Upper lobe of left lung (tissue), 6 donors: ENCODE data around the gene E2F4. TPM values are rescaled to one million over a fixed set of nuclear protein-coding genes. Genes with fewer than 3 reads are reported as not detected.

Experiments
- ATAC-seq, 2 donors: fragments of 200-7000 bp; cut with Tn5 transposase; one replicate each; pipeline ENCODE4 v1.9.1; 2022; ENCODE audit warnings: mild to moderate bottlenecking in 2 of 2, moderate library complexity in 2 of 2; ENCODE audit not compliant: low FRiP score in 2 of 2
- DNase-seq, 2 donors: peaks; one replicate each; pipeline ENCODE4 v3.0.0-alpha.2; 2019 to 2020
- H3K27ac ChIP-seq, 4 donors: fragments of 200-600 bp; sonication (generic); one replicate each; pipeline ENCODE4 v1.5.1; 2016 to 2019
- H3K27me3 ChIP-seq, 4 donors: fragments of 200-600 bp; sonication (generic); one replicate each; pipeline ENCODE4 v1.5.1; 2017 to 2019
- H3K36me3 ChIP-seq, 4 donors: fragments of 200-600 bp; sonication (generic); one replicate each; pipeline ENCODE4 v1.5.1; 2016 to 2019
- H3K4me1 ChIP-seq, 4 donors: fragments of 200-600 bp; sonication (generic); one replicate each; pipeline ENCODE4 v1.5.1; 2018 to 2019
- H3K4me3 ChIP-seq, 4 donors: fragments of 200-600 bp; sonication (generic); one replicate each; pipeline ENCODE4 v1.5.1; 2017 to 2019; ENCODE audit warnings: mild to moderate bottlenecking in 2 of 4, moderate library complexity in 1 of 4
- H3K9me3 ChIP-seq, 4 donors: fragments of 200-600 bp; sonication (generic); one replicate each; pipeline ENCODE4 v1.5.1; 2018 to 2019
- CTCF ChIP-seq, 6 experiments: fragments of 450-650 bp in 4 of 6; fragments of 200-600 bp in 2 of 6; sonication (generic) in 2 of 6; IDR thresholded peaks; one replicate each; pipeline ENCODE4 v1.5.1; 2016 to 2019; ENCODE audit warnings: antibody characterized with exemption in 6 of 6
- EP300 ChIP-seq, 4 donors: sonication (generic); formaldehyde crosslinking; IDR thresholded peaks; one replicate each; pipeline ENCODE4 v1.5.1; 2017; ENCODE audit warnings: antibody characterized with exemption in 4 of 4, control low read depth in 2 of 4
- POLR2A ChIP-seq, 4 donors: fragments of 450-650 bp; IDR thresholded peaks; one replicate each; pipeline ENCODE4 v1.5.1; 2016 to 2017; ENCODE audit warnings: antibody characterized with exemption in 4 of 4, mild to moderate bottlenecking in 2 of 4
- POLR2AphosphoS5 ChIP-seq, 2 donors: sonication (generic); formaldehyde crosslinking; IDR thresholded peaks; one replicate each; pipeline ENCODE4 v1.5.1; 2017; ENCODE audit warnings: antibody characterized with exemption in 2 of 2
- WGBS, 2 donors: methylation state at CpG; one replicate each; pipeline ENCODE4 v1.1.5; 2017 to 2018; 5-methylcytosine and 5-hydroxymethylcytosine counted together
- total RNA-seq, 6 donors: library from RNA; depleted of rRNA in 4 of 6; stranded (reverse); fragments of >200 nt in 4 of 6; gene quantifications; one replicate each; pipeline versions ENCODE4 v1.1.0 to v1.2.1, GENCODE V29; 2016 to 2021
- donor health status: DM: no; HTN: no; CAD: no; lungs with moderate emphysema.
- donor health status: DM: no; HTN: yes; CAD: no; lungs with severe emphysema.

E2F4 gene
- total RNA-seq, 6 donors from 2014 or later = 55.7 to 124 (median 85.4) TPM

GRCh38 chr16:67173808-67174705 is 17.9 kb upstream of the E2F4 start:
- TF ChIP-seq CTCF (IDR thresholded peaks at IDR 0.05) = peak in 4 of 6 experiments; percentile 32 to 68 (median 54)
- TF ChIP-seq EP300 (IDR thresholded peaks at IDR 0.05) = peak in 1 of 4 donors; percentile 5
- TF ChIP-seq POLR2AphosphoS5 (IDR thresholded peaks at IDR 0.05) = peak; percentile 70 to 74
- TF ChIP-seq POLR2A (IDR thresholded peaks at IDR 0.05) = peak in 3 of 4 donors; percentile 54 to 79 (median 64)
- no peaks in the 10 kb centered on the region for H3K9me3 ChIP-seq
- H3K4me3 ChIP-seq = peak overlapping the region; percentile 38 to 53 (median 47)
- H3K27me3 ChIP-seq = peaks cover 0 to 7% (median 0%) of the 10 kb centered on the region in 4 donors
- H3K36me3 ChIP-seq = peaks cover 0 to 6% (median 1%) of the 10 kb centered on the region in 4 donors
- peaks cover 58 to 80% (median 74%) of the 10 kb centered on the region in 4 donors for H3K4me1 ChIP-seq
- WGBS, 2 donors = 0 to 4% methylated on average over 25 to 52 of the region's 71 CpGs
- H3K27ac ChIP-seq = peak overlapping the region; percentile 82 to 88 (median 88)
- DNase-seq (peak; percentile 94 to 96), ATAC-seq (peak; percentile 82 to 89)

DNA sequence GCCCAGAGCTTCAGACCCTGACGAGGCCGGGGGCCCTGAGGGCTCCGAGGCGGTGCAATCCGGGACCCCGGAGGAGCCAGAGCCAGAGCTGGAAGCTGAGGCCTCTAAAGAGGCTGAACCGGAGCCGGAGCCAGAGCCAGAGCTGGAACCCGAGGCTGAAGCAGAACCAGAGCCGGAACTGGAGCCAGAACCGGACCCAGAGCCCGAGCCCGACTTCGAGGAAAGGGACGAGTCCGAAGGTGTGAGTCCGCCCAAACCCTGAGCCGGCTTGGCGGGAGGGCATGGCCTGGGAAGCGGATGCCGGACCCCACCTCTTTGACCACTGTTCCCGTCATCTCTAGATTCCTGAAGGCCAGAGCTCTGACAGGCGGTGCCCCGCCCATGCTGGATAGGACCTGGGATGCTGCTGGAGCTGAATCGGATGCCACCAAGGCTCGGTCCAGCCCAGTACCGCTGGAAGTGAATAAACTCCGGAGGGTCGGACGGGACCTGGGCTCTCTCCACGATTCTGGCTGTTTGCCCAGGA is 17.2 kb upstream of the E2F4 start:
- H3K4me3 ChIP-seq = peak overlapping the region; percentile 38 to 53 (median 47)
- ATAC-seq = no peak
- DNase-seq = no peak
- TF ChIP-seq POLR2AphosphoS5 (IDR thresholded peaks at IDR 0.05) (no peak), CTCF (IDR thresholded peaks at IDR 0.05) (no peak), POLR2A (IDR thresholded peaks at IDR 0.05) (no peak), EP300 (IDR thresholded peaks at IDR 0.05) (no peak)
- H3K36me3 ChIP-seq = peaks cover 0 to 6% (median 1%) of the 10 kb centered on the region in 4 donors
- H3K4me1 ChIP-seq = peaks cover 52 to 74% (median 67%) of the 10 kb centered on the region in 4 donors
- H3K27ac ChIP-seq = peak overlapping the region; percentile 82 to 88 (median 88)
- H3K27me3 ChIP-seq = peaks cover 0 to 7% (median 0%) of the 10 kb centered on the region in 4 donors
- no peaks in the 10 kb centered on the region for H3K9me3 ChIP-seq
- WGBS, 2 donors = 57 to 70% methylated on average over 25 to 29 of the region's 31 CpGs

GRCh38 chr16:67176662-67177061 is 15.3 kb upstream of the E2F4 start:
- no peak for ATAC-seq
- TF ChIP-seq POLR2AphosphoS5 (IDR thresholded peaks at IDR 0.05) (no peak), CTCF (IDR thresholded peaks at IDR 0.05) (no peak), EP300 (IDR thresholded peaks at IDR 0.05) (no peak), POLR2A (IDR thresholded peaks at IDR 0.05) (no peak)
- no peaks in the 10 kb centered on the region for H3K27me3 ChIP-seq
- H3K27ac ChIP-seq = no peak overlapping the region
- H3K9me3 ChIP-seq = no peaks in the 10 kb centered on the region
- 85 to 90% methylated on average over 5 to 12 of the region's 12 CpGs for WGBS, 2 donors
- peaks cover 0 to 6% (median 1%) of the 10 kb centered on the region in 4 donors for H3K36me3 ChIP-seq
- peaks cover 39 to 56% (median 54%) of the 10 kb centered on the region in 4 donors for H3K4me1 ChIP-seq
- peak in 1 of 2 donors; percentile 85 for DNase-seq
- H3K4me3 ChIP-seq = no peak overlapping the region

GRCh38 chr16:67177743-67178699 is 13.9 kb upstream of the E2F4 start:
- Histone ChIP-seq H3K27ac (peak overlapping the region in 3 of 4 donors; percentile 36 to 68 (median 67)), H3K4me3 (peak overlapping the region in 3 of 4 donors; percentile 35 to 55 (median 52)), H3K4me1 (peaks cover 45 to 51% (median 50%) of the 10 kb centered on the region in 4 donors), H3K36me3 (peaks cover 0 to 6% (median 1%) of the 10 kb centered on the region in 4 donors), H3K9me3 (no peaks in the 10 kb centered on the region), H3K27me3 (no peaks in the 10 kb centered on the region)
- peak; percentile 61 to 83 for ATAC-seq
- TF ChIP-seq POLR2A (IDR thresholded peaks at IDR 0.05) (peak in 1 of 4 donors; percentile 66), EP300 (IDR thresholded peaks at IDR 0.05) (no peak), POLR2AphosphoS5 (IDR thresholded peaks at IDR 0.05) (peak; percentile 16 to 44), CTCF (IDR thresholded peaks at IDR 0.05) (peak in 5 of 6 experiments; percentile 31 to 67 (median 33))
- DNase-seq = peak; percentile 88 to 94
- 10 to 22% methylated on average over 13 to 34 of the region's 73 CpGs for WGBS, 2 donors
